ENCODE results near the gene CHST11.

CHST11 gene

DNA sequence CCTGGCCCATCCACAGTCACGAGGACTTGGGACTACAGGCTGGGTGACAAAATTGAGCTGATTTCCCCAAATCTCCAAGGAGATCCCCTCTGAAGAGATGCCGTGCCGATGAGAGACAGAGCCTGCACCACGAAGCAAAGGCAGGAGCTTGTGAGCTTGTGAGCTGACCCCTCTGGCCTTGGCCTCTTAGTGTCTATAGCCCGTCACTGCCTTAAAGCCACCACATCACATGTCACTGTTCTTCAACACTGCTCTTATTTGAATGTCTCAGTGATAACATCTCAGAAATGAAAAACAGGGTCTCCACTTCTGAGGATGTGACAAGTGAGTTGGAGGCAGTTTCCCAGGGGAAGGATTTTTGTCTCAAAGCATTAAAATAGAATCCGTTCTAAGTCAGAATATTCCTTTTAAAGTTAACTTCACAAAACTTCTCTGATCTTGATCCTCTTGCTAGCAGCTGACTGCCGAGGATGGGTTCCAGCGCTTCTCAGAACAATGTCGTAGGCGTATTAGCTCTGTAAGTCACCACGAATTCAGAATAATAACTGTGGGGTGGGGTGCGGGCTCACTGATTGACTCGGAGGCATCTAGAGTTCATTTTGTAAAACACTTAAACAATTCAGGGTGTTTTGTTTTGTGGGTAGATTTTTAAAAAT lies 37.5 kb downstream of the CHST11 start:
- DNase-seq (peak; percentile 36), ATAC-seq (ENCODE audit: insufficient read depth, low read depth) (no peak)
- H3K4me1 ChIP-seq (ENCODE audit: insufficient read depth, low read length), result peaks cover 100% of the 10 kb centered on the region
- H3K9ac ChIP-seq (ENCODE audit: low read depth, low read length), result no peak overlapping the region
- H3K9me3 ChIP-seq (ENCODE audit: insufficient read depth, low read length, severe bottlenecking), result no peaks in the 10 kb centered on the region
- H3K4me2 ChIP-seq (ENCODE audit: insufficient read depth, low read length), result peak overlapping the region; percentile 6; the same call in 1 of the 2 replicates
- H4K20me1 ChIP-seq (ENCODE audit: insufficient read depth, low read length), result peaks cover 56% of the 10 kb centered on the region
- H3K79me2 ChIP-seq (ENCODE audit: insufficient read depth, low read length), result peaks cover 96% of the 10 kb centered on the region
- no peak overlapping the region; a peak in 1 of 4 replicates for H3K4me3 ChIP-seq (ENCODE audit: low read depth in 1 of 2, low read length in 2 of 2)
- H3K27me3 ChIP-seq (ENCODE audit: insufficient read depth, low read length, poor library complexity), result no peaks in the 10 kb centered on the region
- peaks cover 46% of the 10 kb centered on the region for H3K36me3 ChIP-seq (ENCODE audit: insufficient read depth, low read length)
- peak overlapping the region; percentile 70 for H3K27ac ChIP-seq (ENCODE audit: low read length)
- TF ChIP-seq, protein P1, sequence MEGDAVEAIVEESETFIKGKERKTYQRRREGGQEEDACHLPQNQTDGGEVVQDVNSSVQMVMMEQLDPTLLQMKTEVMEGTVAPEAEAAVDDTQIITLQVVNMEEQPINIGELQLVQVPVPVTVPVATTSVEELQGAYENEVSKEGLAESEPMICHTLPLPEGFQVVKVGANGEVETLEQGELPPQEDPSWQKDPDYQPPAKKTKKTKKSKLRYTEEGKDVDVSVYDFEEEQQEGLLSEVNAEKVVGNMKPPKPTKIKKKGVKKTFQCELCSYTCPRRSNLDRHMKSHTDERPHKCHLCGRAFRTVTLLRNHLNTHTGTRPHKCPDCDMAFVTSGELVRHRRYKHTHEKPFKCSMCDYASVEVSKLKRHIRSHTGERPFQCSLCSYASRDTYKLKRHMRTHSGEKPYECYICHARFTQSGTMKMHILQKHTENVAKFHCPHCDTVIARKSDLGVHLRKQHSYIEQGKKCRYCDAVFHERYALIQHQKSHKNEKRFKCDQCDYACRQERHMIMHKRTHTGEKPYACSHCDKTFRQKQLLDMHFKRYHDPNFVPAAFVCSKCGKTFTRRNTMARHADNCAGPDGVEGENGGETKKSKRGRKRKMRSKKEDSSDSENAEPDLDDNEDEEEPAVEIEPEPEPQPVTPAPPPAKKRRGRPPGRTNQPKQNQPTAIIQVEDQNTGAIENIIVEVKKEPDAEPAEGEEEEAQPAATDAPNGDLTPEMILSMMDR (IDR thresholded peaks at IDR 0.05; ENCODE audit: borderline replicate concordance, extremely low read depth, low read length, poor library complexity, severe bottlenecking), result no peak
- TF ChIP-seq EZH2 (IDR thresholded peaks at IDR 0.05; ENCODE audit: borderline replicate concordance, low read depth, low read length, severe bottlenecking), result no peak
- H2AFZ ChIP-seq (ENCODE audit: low read depth, low read length), result no peak overlapping the region

DNA sequence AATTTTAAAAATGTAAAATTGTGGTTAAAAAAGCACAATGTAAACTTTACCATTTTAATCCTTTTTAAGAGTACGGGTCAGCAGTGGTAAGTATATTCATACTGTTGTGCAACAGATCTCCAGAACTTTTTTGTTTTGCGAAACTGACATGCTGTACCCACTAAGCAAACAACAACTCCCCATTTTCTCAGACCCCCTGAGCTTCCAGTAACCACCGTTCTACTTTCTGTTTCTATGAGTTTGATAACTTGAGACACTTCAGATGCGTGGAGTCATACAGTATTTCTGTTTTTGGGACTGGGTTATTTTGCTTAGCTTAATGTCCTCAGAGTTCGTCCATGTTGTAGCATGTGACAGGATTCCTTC lies 38.0 kb downstream of the CHST11 start:
- Histone ChIP-seq H3K4me1 (ENCODE audit: insufficient read depth, low read length) (peaks cover 100% of the 10 kb centered on the region), H4K20me1 (ENCODE audit: insufficient read depth, low read length) (peaks cover 61% of the 10 kb centered on the region), H2AFZ (ENCODE audit: low read depth, low read length) (no peak overlapping the region), H3K9ac (ENCODE audit: low read depth, low read length) (no peak overlapping the region), H3K4me3 (ENCODE audit: low read depth in 1 of 2, low read length in 2 of 2) (no peak overlapping the region), H3K27me3 (ENCODE audit: insufficient read depth, low read length, poor library complexity) (no peaks in the 10 kb centered on the region), H3K4me2 (ENCODE audit: insufficient read depth, low read length) (no peak overlapping the region), H3K9me3 (ENCODE audit: insufficient read depth, low read length, severe bottlenecking) (no peaks in the 10 kb centered on the region), H3K27ac (ENCODE audit: low read length) (peak overlapping the region; percentile 65), H3K79me2 (ENCODE audit: insufficient read depth, low read length) (peaks cover 97% of the 10 kb centered on the region), H3K36me3 (ENCODE audit: insufficient read depth, low read length) (peaks cover 50% of the 10 kb centered on the region)
- no peak for DNase-seq
- ATAC-seq (ENCODE audit: insufficient read depth, low read depth), result no peak
- TF ChIP-seq EZH2 (IDR thresholded peaks at IDR 0.05; ENCODE audit: borderline replicate concordance, low read depth, low read length, severe bottlenecking), result no peak
- TF ChIP-seq, protein P1 (IDR thresholded peaks at IDR 0.05; ENCODE audit: borderline replicate concordance, extremely low read depth, low read length, poor library complexity, severe bottlenecking), result no peak

DNA sequence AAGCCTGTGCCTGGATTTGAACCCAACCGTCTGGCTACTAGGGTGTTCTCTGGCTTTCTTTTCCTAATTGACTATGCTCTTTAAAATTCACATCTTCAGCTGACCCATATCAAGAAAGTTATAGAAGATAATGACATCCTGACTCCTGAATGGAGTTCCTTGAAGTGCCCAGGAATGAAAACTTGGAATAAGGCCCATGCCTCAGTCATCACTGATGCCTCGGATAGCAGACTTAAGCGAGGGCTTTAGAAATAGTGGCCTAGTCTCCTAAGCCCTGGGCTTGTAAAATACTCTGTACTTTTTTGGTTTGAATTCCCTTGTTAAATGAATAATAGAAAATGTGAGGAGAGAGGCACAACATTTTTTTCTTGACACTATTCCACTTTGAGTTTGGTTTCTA lies 39.0 kb downstream of the CHST11 start:
- H3K36me3 ChIP-seq (ENCODE audit: insufficient read depth, low read length), result peaks cover 60% of the 10 kb centered on the region
- DNase-seq (no peak), ATAC-seq (ENCODE audit: insufficient read depth, low read depth) (no peak)
- peaks cover 66% of the 10 kb centered on the region for H4K20me1 ChIP-seq (ENCODE audit: insufficient read depth, low read length)
- H3K27me3 ChIP-seq (ENCODE audit: insufficient read depth, low read length, poor library complexity), result no peaks in the 10 kb centered on the region
- H3K9ac ChIP-seq (ENCODE audit: low read depth, low read length), result no peak overlapping the region
- peaks cover 95% of the 10 kb centered on the region for H3K4me1 ChIP-seq (ENCODE audit: insufficient read depth, low read length)
- H2AFZ ChIP-seq (ENCODE audit: low read depth, low read length), result no peak overlapping the region
- H3K9me3 ChIP-seq (ENCODE audit: insufficient read depth, low read length, severe bottlenecking), result no peaks in the 10 kb centered on the region
- peak overlapping the region; percentile 86 for H3K27ac ChIP-seq (ENCODE audit: low read length)
- H3K4me3 ChIP-seq (ENCODE audit: low read depth in 1 of 2, low read length in 2 of 2), result no peak overlapping the region
- TF ChIP-seq EZH2 (IDR thresholded peaks at IDR 0.05; ENCODE audit: borderline replicate concordance, low read depth, low read length, severe bottlenecking), result no peak
- TF ChIP-seq, protein P1 (IDR thresholded peaks at IDR 0.05; ENCODE audit: borderline replicate concordance, extremely low read depth, low read length, poor library complexity, severe bottlenecking), result no peak
- peaks cover 97% of the 10 kb centered on the region for H3K79me2 ChIP-seq (ENCODE audit: insufficient read depth, low read length)
- H3K4me2 ChIP-seq (ENCODE audit: insufficient read depth, low read length), result no peak overlapping the region

Data from DND-41 (cell line).